T-helper 1 cell treated with Interleukin-12 subunit alpha and Interleukin-12 subunit beta and Interleukin-4 antibody, amounts not matched to agents 30 μg/mL and 1 μg/mL, for 36 hours (primary cell): Measurements from ENCODE around the gene DUOXA2.
"Not testable (repeated sequence)": the region's sequence is repeated elsewhere in the genome, so short reads cannot be mapped to it uniquely, and the experiment has no call there.

ENCODE experiments used
- H3K27ac Mint-ChIP-seq: one replicate; pipeline ENCODE4 v1.8.0; 2021; ENCODE audit warnings: mild to moderate bottlenecking, mixed read lengths
- H3K27me3 Mint-ChIP-seq: one replicate; pipeline ENCODE4 v1.8.0; 2021; ENCODE audit warnings: low read depth, mixed read lengths
- H3K36me3 Mint-ChIP-seq: one replicate; pipeline ENCODE4 v1.8.0; 2021; ENCODE audit warnings: low read depth, mixed read lengths
- H3K4me1 Mint-ChIP-seq: one replicate; pipeline ENCODE4 v1.8.0; 2021; ENCODE audit warnings: low read depth, mixed read lengths
- H3K4me3 Mint-ChIP-seq: one replicate; pipeline ENCODE4 v1.8.0; 2021; ENCODE audit warnings: mild to moderate bottlenecking, moderate library complexity, mixed read lengths
- H3K9me3 Mint-ChIP-seq: one replicate; pipeline ENCODE4 v1.8.0; 2021; ENCODE audit warnings: mixed read lengths

Gene DUOXA2

GRCh38 chr15:45133561-45133920 is 19.4 kb downstream of the DUOXA2 start:
- no peak overlapping the region for H3K27ac Mint-ChIP-seq
- no peaks in the 10 kb centered on the region for H3K9me3 Mint-ChIP-seq
- H3K27me3 Mint-ChIP-seq: peaks cover 63% of the 10 kb centered on the region
- no peaks in the 10 kb centered on the region for H3K36me3 Mint-ChIP-seq
- H3K4me3 Mint-ChIP-seq: no peak overlapping the region
- peaks cover 11% of the 10 kb centered on the region for H3K4me1 Mint-ChIP-seq

- H3K27ac Mint-ChIP-seq: no peak overlapping the region
- no peak overlapping the region for H3K4me3 Mint-ChIP-seq
- peaks cover 58% of the 10 kb centered on the region for H3K27me3 Mint-ChIP-seq
- H3K4me1 Mint-ChIP-seq: peaks cover 11% of the 10 kb centered on the region
- H3K9me3 Mint-ChIP-seq: no peaks in the 10 kb centered on the region
- H3K36me3 Mint-ChIP-seq: no peaks in the 10 kb centered on the region
Measured at GRCh38 chr15:45134046-45134445, 19.9 kb downstream of the DUOXA2 start.

- Mint-ChIP-seq H3K27me3 (peaks cover 57% of the 10 kb centered on the region), H3K36me3 (no peaks in the 10 kb centered on the region), H3K27ac (no peak overlapping the region)
Measured at GRCh38 chr15:45134682-45135604, 20.8 kb downstream of the DUOXA2 start.

GRCh38 chr15:45135705-45136377 is 21.7 kb downstream of the DUOXA2 start:
- H3K4me3 Mint-ChIP-seq, H3K9me3 Mint-ChIP-seq, H3K27ac Mint-ChIP-seq, H3K36me3 Mint-ChIP-seq: not testable (repeated sequence)
- Mint-ChIP-seq H3K27me3 (peaks cover 49% of the 10 kb centered on the region), H3K4me1 (peaks cover 11% of the 10 kb centered on the region)

More at GRCh38 chr15:45134682-45135604, 20.8 kb downstream of the DUOXA2 start:
- H3K4me3 Mint-ChIP-seq: peak overlapping the region; percentile 41
- H3K4me1 Mint-ChIP-seq: peaks cover 11% of the 10 kb centered on the region
- H3K9me3 Mint-ChIP-seq: no peaks in the 10 kb centered on the region

GRCh38 chr15:45136378-45136764 is 22.2 kb downstream of the DUOXA2 start:
- Mint-ChIP-seq H3K4me1 (peaks cover 11% of the 10 kb centered on the region), H3K36me3 (no peaks in the 10 kb centered on the region), H3K4me3 (no peak overlapping the region), H3K9me3 (no peaks in the 10 kb centered on the region), H3K27ac (no peak overlapping the region), H3K27me3 (peaks cover 45% of the 10 kb centered on the region)

GRCh38 chr15:45137703-45138102 is 23.6 kb downstream of the DUOXA2 start:
- no peaks in the 10 kb centered on the region for H3K36me3 Mint-ChIP-seq
- no peaks in the 10 kb centered on the region for H3K9me3 Mint-ChIP-seq
- H3K27ac Mint-ChIP-seq: no peak overlapping the region
- no peak overlapping the region for H3K4me3 Mint-ChIP-seq
- peaks cover 11% of the 10 kb centered on the region for H3K4me1 Mint-ChIP-seq
- H3K27me3 Mint-ChIP-seq: peaks cover 33% of the 10 kb centered on the region

GRCh38 chr15:45138814-45139765 is 25.0 kb downstream of the DUOXA2 start:
- Mint-ChIP-seq H3K4me3 (no peak overlapping the region), H3K4me1 (peaks cover 11% of the 10 kb centered on the region), H3K27ac (no peak overlapping the region), H3K27me3 (peaks cover 19% of the 10 kb centered on the region), H3K9me3 (no peaks in the 10 kb centered on the region), H3K36me3 (no peaks in the 10 kb centered on the region)

- H3K9me3 Mint-ChIP-seq: no peaks in the 10 kb centered on the region
Measured at GRCh38 chr15:45139770-45140169, 25.6 kb downstream of the DUOXA2 start.

GRCh38 chr15:45140557-45141250 is 26.6 kb downstream of the DUOXA2 start:
- H3K4me3 Mint-ChIP-seq: no peak overlapping the region

More at GRCh38 chr15:45139770-45140169, 25.6 kb downstream of the DUOXA2 start:
- Mint-ChIP-seq H3K4me1 (peaks cover 7% of the 10 kb centered on the region), H3K27ac (no peak overlapping the region), H3K27me3 (peaks cover 12% of the 10 kb centered on the region), H3K36me3 (no peaks in the 10 kb centered on the region), H3K4me3 (no peak overlapping the region)

GRCh38 chr15:45141386-45141785 is 27.3 kb downstream of the DUOXA2 start:
- H3K36me3 Mint-ChIP-seq: no peaks in the 10 kb centered on the region
- H3K27me3 Mint-ChIP-seq: peaks cover 6% of the 10 kb centered on the region
- no peaks in the 10 kb centered on the region for H3K9me3 Mint-ChIP-seq

More at GRCh38 chr15:45140557-45141250, 26.6 kb downstream of the DUOXA2 start:
- H3K36me3 Mint-ChIP-seq: no peaks in the 10 kb centered on the region
- H3K27me3 Mint-ChIP-seq: peaks cover 10% of the 10 kb centered on the region
- peaks cover 5% of the 10 kb centered on the region for H3K4me1 Mint-ChIP-seq
- H3K27ac Mint-ChIP-seq: no peak overlapping the region
- H3K9me3 Mint-ChIP-seq: no peaks in the 10 kb centered on the region

GRCh38 chr15:45143056-45143455 is 28.9 kb downstream of the DUOXA2 start:
- no peak overlapping the region for H3K27ac Mint-ChIP-seq

More at GRCh38 chr15:45141386-45141785, 27.3 kb downstream of the DUOXA2 start:
- Mint-ChIP-seq H3K4me3 (no peak overlapping the region), H3K27ac (no peak overlapping the region), H3K4me1 (peaks cover 2% of the 10 kb centered on the region)

GRCh38 chr15:45143946-45144345 is 29.8 kb downstream of the DUOXA2 start:
- no peak overlapping the region for H3K27ac Mint-ChIP-seq
- no peak overlapping the region for H3K4me3 Mint-ChIP-seq
- H3K9me3 Mint-ChIP-seq: no peaks in the 10 kb centered on the region
- no peaks in the 10 kb centered on the region for H3K4me1 Mint-ChIP-seq
- H3K36me3 Mint-ChIP-seq: no peaks in the 10 kb centered on the region
- no peaks in the 10 kb centered on the region for H3K27me3 Mint-ChIP-seq

More at GRCh38 chr15:45143056-45143455, 28.9 kb downstream of the DUOXA2 start:
- Mint-ChIP-seq H3K4me3 (no peak overlapping the region), H3K9me3 (no peaks in the 10 kb centered on the region), H3K4me1 (no peaks in the 10 kb centered on the region), H3K27me3 (no peaks in the 10 kb centered on the region), H3K36me3 (no peaks in the 10 kb centered on the region)

- H3K27me3 Mint-ChIP-seq: no peaks in the 10 kb centered on the region
Measured at GRCh38 chr15:45144775-45145174, 30.6 kb downstream of the DUOXA2 start.

More at GRCh38 chr15:45144775-45145174, 30.6 kb downstream of the DUOXA2 start:
- Mint-ChIP-seq H3K36me3 (no peaks in the 10 kb centered on the region), H3K4me3 (no peak overlapping the region), H3K4me1 (no peaks in the 10 kb centered on the region), H3K27ac (no peak overlapping the region), H3K9me3 (no peaks in the 10 kb centered on the region)
